Lower leg skin (tissue), 4 donors: Measurements from ENCODE around the gene MUC4. TPM values are rescaled to one million over a fixed set of nuclear protein-coding genes. Genes with fewer than 3 reads are reported as not detected.
"Not testable (repeated sequence)": the region's sequence is repeated elsewhere in the genome, so short reads cannot be mapped to it uniquely, and the experiment has no call there.

ENCODE experiments used
- DNase-seq, 2 donors: peaks; one replicate each; pipeline ENCODE4 v3.0.0-alpha.2; 2019; ENCODE audit warnings: low spot score in 2 of 2
- H3K4me3 ChIP-seq: fragments of 200-600 bp; sonication (generic); 2 replicates; pipeline ENCODE4 v1.5.1; 2017; ENCODE audit warnings: mild to moderate bottlenecking, low read depth; ENCODE audit not compliant: poor library complexity, severe bottlenecking
- CTCF ChIP-seq, 3 donors: fragments of 450-650 bp; IDR thresholded peaks; one replicate each; pipeline ENCODE4 v1.5.1; 2016; ENCODE audit warnings: antibody characterized with exemption in 3 of 3, mild to moderate bottlenecking in 3 of 3, moderate library complexity in 2 of 3
- POLR2A ChIP-seq, 2 donors: fragments of 450-650 bp; IDR thresholded peaks; one replicate each; pipeline ENCODE4 v1.6.1; 2016 to 2017; ENCODE audit warnings: antibody characterized with exemption in 2 of 2, mild to moderate bottlenecking in 1 of 2, moderate library complexity in 1 of 2
- WGBS, 2 donors: methylation state at CpG; one replicate each; pipeline ENCODE4 v1.1.5; 2018; 5-methylcytosine and 5-hydroxymethylcytosine counted together
- intact Hi-C: fragments of 100-400 bp; cut with DNase I; formaldehyde crosslinking; loops from one replicate; pipeline ENCODE4 v1.15.0; 2023; ENCODE audit warnings: low total_unique reads
- total RNA-seq, 4 donors: library from RNA; depleted of rRNA; stranded (reverse); fragments of >200 nt; gene quantifications; one replicate each; pipeline ENCODE4 v1.1.0, GENCODE V29; 2016

Gene MUC4
- total RNA-seq, 4 donors from 2014 or later, result not detected

DNA sequence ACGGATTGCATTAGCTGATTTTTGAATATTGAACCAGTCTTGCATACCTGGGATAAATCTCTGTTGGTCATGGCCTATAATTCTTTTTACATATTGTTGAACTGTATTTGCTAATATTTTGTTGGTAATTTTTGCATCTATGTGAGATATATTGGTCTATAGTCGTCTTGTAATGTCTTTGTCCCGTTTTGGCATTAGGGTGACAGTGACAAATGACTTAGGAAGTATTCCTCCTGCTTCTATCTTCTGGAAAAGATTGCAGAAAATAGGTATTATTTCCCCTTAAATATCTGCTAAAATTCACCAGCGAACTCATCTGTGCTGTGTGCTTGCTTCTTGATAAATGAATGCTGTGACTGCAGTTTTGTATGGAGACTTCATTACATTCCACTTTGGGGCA lies 67.3 kb downstream of the MUC4 start:
- WGBS, 2 donors, result 80 to 85% methylated on average over 4 of the region's 4 CpGs
- intact Hi-C loops, result no loop called here
- TF ChIP-seq CTCF (IDR thresholded peaks at IDR 0.05) (no peak), POLR2A (IDR thresholded peaks at IDR 0.05) (no peak)
- no peak overlapping the region for H3K4me3 ChIP-seq
- no peak for DNase-seq

- 81 to 91% methylated on average over 12 to 13 of the region's 13 CpGs for WGBS, 2 donors
- no peak overlapping the region for H3K4me3 ChIP-seq
- intact Hi-C loops, result no loop called here
- TF ChIP-seq CTCF (IDR thresholded peaks at IDR 0.05), result no peak
- no peak for TF ChIP-seq POLR2A (IDR thresholded peaks at IDR 0.05)
- DNase-seq, result no peak
These were observed 72.1 kb downstream of the MUC4 start for GRCh38 chr3:195739561-195740111.

DNA sequence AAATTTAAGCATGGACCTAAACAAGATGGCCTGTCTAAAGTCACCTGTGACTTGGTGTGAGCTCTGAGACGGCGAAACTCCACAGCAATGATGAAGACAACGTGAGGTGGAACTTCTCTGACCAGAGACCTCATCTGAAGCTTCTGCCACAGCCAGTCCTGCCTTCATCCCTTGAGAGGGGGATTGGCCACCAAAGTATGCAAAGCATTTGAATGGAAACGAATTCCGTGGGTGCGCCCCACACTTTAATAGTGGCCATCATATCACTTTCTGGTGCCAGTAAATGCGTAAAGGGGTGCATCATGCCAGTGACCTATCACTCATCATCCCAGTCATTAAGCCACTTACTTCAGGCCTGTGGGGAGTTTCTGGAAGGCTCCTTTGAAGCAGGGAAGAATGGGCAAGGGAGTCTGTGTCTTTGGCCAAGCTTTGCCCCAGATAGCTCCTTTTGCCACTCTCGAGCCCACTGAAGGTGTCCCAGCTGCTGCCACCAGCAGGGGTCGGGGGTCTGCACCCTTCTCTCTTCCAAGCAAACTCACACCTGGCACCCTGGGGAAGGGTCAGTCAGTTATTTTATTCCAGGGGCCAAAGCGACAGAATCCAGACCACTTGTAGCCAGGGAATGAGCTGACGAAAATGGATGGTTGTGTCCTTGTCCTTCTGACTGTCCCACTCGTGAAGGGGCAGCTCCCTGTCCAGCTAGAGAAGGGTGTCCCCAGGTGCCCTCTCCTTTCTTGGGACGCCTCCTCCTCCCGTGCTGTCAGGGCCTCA lies 73.3 kb downstream of the MUC4 start:
- no peak overlapping the region for H3K4me3 ChIP-seq
- intact Hi-C loops, result no loop called here
- no peak for DNase-seq
- WGBS, 2 donors, result 85 to 86% methylated on average over 14 of the region's 14 CpGs
- TF ChIP-seq CTCF (IDR thresholded peaks at IDR 0.05) (no peak), POLR2A (IDR thresholded peaks at IDR 0.05) (no peak)

- DNase-seq, intact Hi-C loops, H3K4me3 ChIP-seq: not testable (repeated sequence)
- 81% methylated on average over 6 of the region's 6 CpGs for WGBS, 2 donors
These were observed 73.9 kb downstream of the MUC4 start for GRCh38 chr3:195737782-195738181.

GRCh38 chr3:195736866-195737490 lies 74.8 kb downstream of the MUC4 start:
- intact Hi-C loops, result no loop called here
- no peak for TF ChIP-seq POLR2A (IDR thresholded peaks at IDR 0.05)
- TF ChIP-seq CTCF (IDR thresholded peaks at IDR 0.05), result no peak
- 89 to 93% methylated on average over 12 of the region's 12 CpGs for WGBS, 2 donors
- no peak for DNase-seq
- H3K4me3 ChIP-seq, result no peak overlapping the region

- 74 to 81% methylated on average over 16 of the region's 16 CpGs for WGBS, 2 donors
- no peak for TF ChIP-seq POLR2A (IDR thresholded peaks at IDR 0.05)
- TF ChIP-seq CTCF (IDR thresholded peaks at IDR 0.05), result no peak
- intact Hi-C loops, result no loop called here
- no peak overlapping the region for H3K4me3 ChIP-seq
- no peak for DNase-seq
These were observed 76.6 kb downstream of the MUC4 start for GRCh38 chr3:195735036-195735695.
